Choroid plexus epithelial cell (primary cell): Measurements from ENCODE around the gene ADGRB3.

Experiments
- DNase-seq: peaks from one replicate; pipeline ENCODE4 v3.0.0-alpha.2; 2010; ENCODE audit warnings: low read depth
- H3K4me3 ChIP-seq: 2 replicates; pipeline ENCODE4 v1.5.1; 2011; ENCODE audit warnings: low read depth, mild to moderate bottlenecking, control low read depth, low read length, moderate library complexity
- CTCF ChIP-seq: conservative IDR thresholded peaks from 2 replicates; pipeline ENCODE4 v1.5.1; 2011; ENCODE audit warnings: low read depth, mild to moderate bottlenecking, control low read depth, inconsistent platforms, low read length, moderate library complexity

The ADGRB3 gene

GRCh38 chr6:69005199-69005598, 370.1 kb downstream of the ADGRB3 start:
- no peak overlapping the region for H3K4me3 ChIP-seq
- DNase-seq, result peak; percentile 31
- no peak for TF ChIP-seq CTCF

GRCh38 chr6:69007781-69008180, 372.7 kb downstream of the ADGRB3 start:
- no peak overlapping the region for H3K4me3 ChIP-seq
- TF ChIP-seq CTCF, result no peak
- no peak for DNase-seq

GRCh38 chr6:69012211-69012610, 377.1 kb downstream of the ADGRB3 start:
- no peak overlapping the region for H3K4me3 ChIP-seq
- no peak for DNase-seq
- no peak for TF ChIP-seq CTCF

- H3K4me3 ChIP-seq, result no peak overlapping the region
- no peak for DNase-seq
- TF ChIP-seq CTCF, result no peak
These were observed 377.8 kb downstream of the ADGRB3 start for GRCh38 chr6:69012876-69013275.

GRCh38 chr6:69018906-69019305, 383.8 kb downstream of the ADGRB3 start:
- DNase-seq, result no peak
- H3K4me3 ChIP-seq, result no peak overlapping the region
- no peak for TF ChIP-seq CTCF

- no peak for TF ChIP-seq CTCF
- DNase-seq, result peak; percentile 47
- no peak overlapping the region for H3K4me3 ChIP-seq
These were observed 384.8 kb downstream of the ADGRB3 start for GRCh38 chr6:69019832-69020231.

- DNase-seq, result peak; percentile 50
- no peak overlapping the region for H3K4me3 ChIP-seq
- no peak for TF ChIP-seq CTCF
These were observed 387.9 kb downstream of the ADGRB3 start for GRCh38 chr6:69022993-69023392.
